Measurements from ENCODE around the gene CDC14B.

CDC14B gene

GRCh38 chr9:96485280-96485679 is 134.4 kb downstream of the CDC14B start:
- no peak overlapping the region for H3K9ac ChIP-seq (ENCODE audit: low read length)
- no peak overlapping the region for H3K27ac ChIP-seq (ENCODE audit: low read length)
- no peaks in the 10 kb centered on the region for H3K27me3 ChIP-seq (ENCODE audit: control insufficient read depth, insufficient read depth, low read length)
- no peaks in the 10 kb centered on the region for H3K4me1 ChIP-seq (ENCODE audit: control insufficient read depth, low read depth, low read length)
- H3K9me3 ChIP-seq (ENCODE audit: control insufficient read depth, low read depth, low read length), result no peaks in the 10 kb centered on the region
- no peak overlapping the region for H3K4me3 ChIP-seq (ENCODE audit: low read length)
- peaks cover 22% of the 10 kb centered on the region for H3K36me3 ChIP-seq (ENCODE audit: control insufficient read depth, low read depth, low read length)

- Histone ChIP-seq H3K4me3 (ENCODE audit: low read length) (no peak overlapping the region), H3K9me3 (ENCODE audit: control insufficient read depth, low read depth, low read length) (no peaks in the 10 kb centered on the region), H3K4me1 (ENCODE audit: control insufficient read depth, low read depth, low read length) (no peaks in the 10 kb centered on the region), H3K27ac (ENCODE audit: low read length) (no peak overlapping the region), H3K36me3 (ENCODE audit: control insufficient read depth, low read depth, low read length) (peaks cover 18% of the 10 kb centered on the region), H3K27me3 (ENCODE audit: control insufficient read depth, insufficient read depth, low read length) (no peaks in the 10 kb centered on the region), H3K9ac (ENCODE audit: low read length) (no peak overlapping the region)
These were observed 135.1 kb downstream of the CDC14B start for GRCh38 chr9:96484521-96484931.

- H3K36me3 ChIP-seq (ENCODE audit: control insufficient read depth, low read depth, low read length), result peaks cover 18% of the 10 kb centered on the region
- no peaks in the 10 kb centered on the region for H3K4me1 ChIP-seq (ENCODE audit: control insufficient read depth, low read depth, low read length)
- H3K4me3 ChIP-seq (ENCODE audit: low read length), result no peak overlapping the region
- H3K9ac ChIP-seq (ENCODE audit: low read length), result no peak overlapping the region
- no peak overlapping the region for H3K27ac ChIP-seq (ENCODE audit: low read length)
- H3K27me3 ChIP-seq (ENCODE audit: control insufficient read depth, insufficient read depth, low read length), result no peaks in the 10 kb centered on the region
- no peaks in the 10 kb centered on the region for H3K9me3 ChIP-seq (ENCODE audit: control insufficient read depth, low read depth, low read length)
These were observed 135.8 kb downstream of the CDC14B start for GRCh38 chr9:96483733-96484390.

GRCh38 chr9:96483197-96483596 is 136.4 kb downstream of the CDC14B start:
- H3K27me3 ChIP-seq (ENCODE audit: control insufficient read depth, insufficient read depth, low read length), result no peaks in the 10 kb centered on the region
- H3K4me1 ChIP-seq (ENCODE audit: control insufficient read depth, low read depth, low read length), result no peaks in the 10 kb centered on the region
- H3K27ac ChIP-seq (ENCODE audit: low read length), result no peak overlapping the region
- no peak overlapping the region for H3K4me3 ChIP-seq (ENCODE audit: low read length)
- H3K9me3 ChIP-seq (ENCODE audit: control insufficient read depth, low read depth, low read length), result no peaks in the 10 kb centered on the region
- peaks cover 12% of the 10 kb centered on the region for H3K36me3 ChIP-seq (ENCODE audit: control insufficient read depth, low read depth, low read length)
- H3K9ac ChIP-seq (ENCODE audit: low read length), result no peak overlapping the region

- no peaks in the 10 kb centered on the region for H3K9me3 ChIP-seq (ENCODE audit: control insufficient read depth, low read depth, low read length)
- H3K27me3 ChIP-seq (ENCODE audit: control insufficient read depth, insufficient read depth, low read length), result no peaks in the 10 kb centered on the region
- no peak overlapping the region for H3K9ac ChIP-seq (ENCODE audit: low read length)
- H3K27ac ChIP-seq (ENCODE audit: low read length), result no peak overlapping the region
- H3K4me3 ChIP-seq (ENCODE audit: low read length), result no peak overlapping the region
- H3K4me1 ChIP-seq (ENCODE audit: control insufficient read depth, low read depth, low read length), result no peaks in the 10 kb centered on the region
- H3K36me3 ChIP-seq (ENCODE audit: control insufficient read depth, low read depth, low read length), result peaks cover 5% of the 10 kb centered on the region
These were observed 137.2 kb downstream of the CDC14B start for GRCh38 chr9:96482476-96482875.

- Histone ChIP-seq H3K27me3 (ENCODE audit: control insufficient read depth, insufficient read depth, low read length) (no peaks in the 10 kb centered on the region), H3K4me1 (ENCODE audit: control insufficient read depth, low read depth, low read length) (no peaks in the 10 kb centered on the region), H3K36me3 (ENCODE audit: control insufficient read depth, low read depth, low read length) (peaks cover 3% of the 10 kb centered on the region), H3K4me3 (ENCODE audit: low read length) (no peak overlapping the region), H3K9ac (ENCODE audit: low read length) (no peak overlapping the region), H3K27ac (ENCODE audit: low read length) (no peak overlapping the region), H3K9me3 (ENCODE audit: control insufficient read depth, low read depth, low read length) (no peaks in the 10 kb centered on the region)
These were observed 138.9 kb downstream of the CDC14B start for GRCh38 chr9:96480736-96481135.

GRCh38 chr9:96478829-96479371 is 140.7 kb downstream of the CDC14B start:
- no peaks in the 10 kb centered on the region for H3K36me3 ChIP-seq (ENCODE audit: control insufficient read depth, low read depth, low read length)
- H3K9ac ChIP-seq (ENCODE audit: low read length), result no peak overlapping the region
- no peaks in the 10 kb centered on the region for H3K4me1 ChIP-seq (ENCODE audit: control insufficient read depth, low read depth, low read length)
- no peak overlapping the region for H3K4me3 ChIP-seq (ENCODE audit: low read length)
- no peak overlapping the region for H3K27ac ChIP-seq (ENCODE audit: low read length)
- no peaks in the 10 kb centered on the region for H3K9me3 ChIP-seq (ENCODE audit: control insufficient read depth, low read depth, low read length)
- no peaks in the 10 kb centered on the region for H3K27me3 ChIP-seq (ENCODE audit: control insufficient read depth, insufficient read depth, low read length)

- H3K27me3 ChIP-seq (ENCODE audit: control insufficient read depth, insufficient read depth, low read length), result no peaks in the 10 kb centered on the region
- no peak overlapping the region for H3K9ac ChIP-seq (ENCODE audit: low read length)
- no peak overlapping the region for H3K27ac ChIP-seq (ENCODE audit: low read length)
- no peaks in the 10 kb centered on the region for H3K4me1 ChIP-seq (ENCODE audit: control insufficient read depth, low read depth, low read length)
- H3K4me3 ChIP-seq (ENCODE audit: low read length), result no peak overlapping the region
- no peaks in the 10 kb centered on the region for H3K9me3 ChIP-seq (ENCODE audit: control insufficient read depth, low read depth, low read length)
- peaks cover 17% of the 10 kb centered on the region for H3K36me3 ChIP-seq (ENCODE audit: control insufficient read depth, low read depth, low read length)
These were observed 143.1 kb downstream of the CDC14B start for GRCh38 chr9:96476591-96476990.

GRCh38 chr9:96476013-96476412 is 143.6 kb downstream of the CDC14B start:
- Histone ChIP-seq H3K4me1 (ENCODE audit: control insufficient read depth, low read depth, low read length) (no peaks in the 10 kb centered on the region), H3K36me3 (ENCODE audit: control insufficient read depth, low read depth, low read length) (peaks cover 17% of the 10 kb centered on the region), H3K9ac (ENCODE audit: low read length) (no peak overlapping the region), H3K27me3 (ENCODE audit: control insufficient read depth, insufficient read depth, low read length) (no peaks in the 10 kb centered on the region), H3K9me3 (ENCODE audit: control insufficient read depth, low read depth, low read length) (no peaks in the 10 kb centered on the region), H3K27ac (ENCODE audit: low read length) (no peak overlapping the region), H3K4me3 (ENCODE audit: low read length) (no peak overlapping the region)

- Histone ChIP-seq H3K36me3 (ENCODE audit: control insufficient read depth, low read depth, low read length) (peaks cover 23% of the 10 kb centered on the region), H3K27ac (ENCODE audit: low read length) (no peak overlapping the region), H3K27me3 (ENCODE audit: control insufficient read depth, insufficient read depth, low read length) (no peaks in the 10 kb centered on the region), H3K9ac (ENCODE audit: low read length) (no peak overlapping the region), H3K4me3 (ENCODE audit: low read length) (no peak overlapping the region), H3K4me1 (ENCODE audit: control insufficient read depth, low read depth, low read length) (no peaks in the 10 kb centered on the region), H3K9me3 (ENCODE audit: control insufficient read depth, low read depth, low read length) (no peaks in the 10 kb centered on the region)
These were observed 151.9 kb downstream of the CDC14B start for GRCh38 chr9:96467784-96468183.

- H3K27ac ChIP-seq (ENCODE audit: low read length), result no peak overlapping the region
- H3K4me1 ChIP-seq (ENCODE audit: control insufficient read depth, low read depth, low read length), result peaks cover 27% of the 10 kb centered on the region
- H3K9me3 ChIP-seq (ENCODE audit: control insufficient read depth, low read depth, low read length), result no peaks in the 10 kb centered on the region
- H3K27me3 ChIP-seq (ENCODE audit: control insufficient read depth, insufficient read depth, low read length), result no peaks in the 10 kb centered on the region
- H3K4me3 ChIP-seq (ENCODE audit: low read length), result no peak overlapping the region
- peaks cover 15% of the 10 kb centered on the region for H3K36me3 ChIP-seq (ENCODE audit: control insufficient read depth, low read depth, low read length)
- no peak overlapping the region for H3K9ac ChIP-seq (ENCODE audit: low read length)
These were observed 155.2 kb downstream of the CDC14B start for GRCh38 chr9:96464426-96464825.

- Histone ChIP-seq H3K36me3 (ENCODE audit: control insufficient read depth, low read depth, low read length) (peaks cover 15% of the 10 kb centered on the region), H3K27ac (ENCODE audit: low read length) (no peak overlapping the region), H3K27me3 (ENCODE audit: control insufficient read depth, insufficient read depth, low read length) (no peaks in the 10 kb centered on the region), H3K4me1 (ENCODE audit: control insufficient read depth, low read depth, low read length) (peaks cover 30% of the 10 kb centered on the region), H3K9ac (ENCODE audit: low read length) (no peak overlapping the region), H3K9me3 (ENCODE audit: control insufficient read depth, low read depth, low read length) (no peaks in the 10 kb centered on the region), H3K4me3 (ENCODE audit: low read length) (no peak overlapping the region)
These were observed 157.1 kb downstream of the CDC14B start for GRCh38 chr9:96462541-96462940.

Data from iPS-18a (cell line).